Thyroid gland (tissue), 4 donors: ENCODE measurements around the gene DLGAP4.

Experiments used
- CTCF ChIP-seq, 6 experiments: fragments of 200-600 bp in 3 of 6; fragments of 450-650 bp in 3 of 6; sonication (generic) in 3 of 6; IDR thresholded peaks; one replicate each; pipeline ENCODE4 v1.5.1; 2016 to 2019; ENCODE audit warnings: antibody characterized with exemption in 6 of 6, mild to moderate bottlenecking in 2 of 6, inconsistent platforms in 1 of 6, moderate library complexity in 1 of 6
- POLR2A ChIP-seq, 2 donors: fragments of 450-650 bp; IDR thresholded peaks; one replicate each; pipeline ENCODE4 v1.6.1; 2017; ENCODE audit warnings: antibody characterized with exemption in 2 of 2, mild to moderate bottlenecking in 2 of 2, moderate library complexity in 1 of 2

GRCh38 chr20:36309643-36310042 is 3.5 kb downstream of the DLGAP4 start:
- TF ChIP-seq POLR2A (IDR thresholded peaks at IDR 0.05) (no peak), CTCF (IDR thresholded peaks at IDR 0.05) (no peak)
